Measurements from ENCODE around the gene LRRFIP2.

DNA sequence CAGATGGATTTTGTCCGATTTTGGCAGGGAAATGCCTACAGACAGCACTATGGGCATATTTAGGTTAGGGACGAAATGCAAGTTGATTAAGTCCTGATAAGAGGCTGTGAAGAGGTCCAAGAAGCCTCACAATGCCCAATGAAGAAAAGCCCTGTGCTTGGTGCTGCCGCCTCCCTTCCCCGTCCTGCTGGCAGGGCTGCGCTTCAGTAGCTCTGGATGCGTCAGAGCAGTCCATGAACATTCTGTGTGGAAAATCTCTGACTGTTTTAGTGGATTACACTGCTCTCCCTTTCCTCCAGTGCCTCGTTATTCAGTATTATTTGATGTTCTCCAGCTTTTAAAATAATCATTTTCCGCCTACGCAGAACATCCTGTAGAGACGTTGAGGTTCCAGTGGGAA, 141.4 kb downstream of the LRRFIP2 start:
- TF ChIP-seq SUZ12 (IDR thresholded peaks at IDR 0.05): no peak
- TF ChIP-seq SP1 (IDR thresholded peaks at IDR 0.05): no peak
